NCI-H2107 treated with DMSO at 0.1 percent for 48 hours (cell line): ENCODE results near the gene SLC13A3.

Experiments used
- DNase-seq: peaks from one replicate; lab custom pipeline; 2025; ENCODE audit not compliant: unreplicated experiment; lab: John Stamatoyannopoulos, UW

The SLC13A3 gene

GRCh38 chr20:46660487-46660886, 9.2 kb upstream of the SLC13A3 start:
- DNase-seq, result no peak

- no peak for DNase-seq
Measured at GRCh38 chr20:46657618-46658017, 6.4 kb upstream of the SLC13A3 start.

- no peak for DNase-seq
Measured at GRCh38 chr20:46657137-46657536, 5.9 kb upstream of the SLC13A3 start.

- no peak for DNase-seq
Measured at GRCh38 chr20:46652699-46653098, 1.4 kb upstream of the SLC13A3 start.

GRCh38 chr20:46650575-46651090, 626 bp downstream of the SLC13A3 start:
- DNase-seq, result no peak

GRCh38 chr20:46649965-46650542, 1.2 kb downstream of the SLC13A3 start:
- DNase-seq, result no peak

- DNase-seq, result no peak
Measured at GRCh38 chr20:46649650-46649949, 1.7 kb downstream of the SLC13A3 start.

- DNase-seq, result no peak
Measured at GRCh38 chr20:46648903-46649649, 2.2 kb downstream of the SLC13A3 start.

- DNase-seq, result no peak
Measured at GRCh38 chr20:46647469-46647868, 3.8 kb downstream of the SLC13A3 start.

GRCh38 chr20:46646659-46647380, 4.4 kb downstream of the SLC13A3 start:
- DNase-seq, result no peak

- no peak for DNase-seq
Measured at GRCh38 chr20:46646122-46646521, 5.1 kb downstream of the SLC13A3 start.

GRCh38 chr20:46644733-46645132, 6.5 kb downstream of the SLC13A3 start:
- DNase-seq, result no peak

- DNase-seq, result no peak
Measured at GRCh38 chr20:46644160-46644559, 7.1 kb downstream of the SLC13A3 start.

GRCh38 chr20:46642969-46643343, 8.3 kb downstream of the SLC13A3 start:
- no peak for DNase-seq

GRCh38 chr20:46642265-46642968, 8.8 kb downstream of the SLC13A3 start:
- DNase-seq, result no peak

GRCh38 chr20:46641424-46641823, 9.8 kb downstream of the SLC13A3 start:
- DNase-seq, result no peak

GRCh38 chr20:46640536-46641311, 10.5 kb downstream of the SLC13A3 start:
- DNase-seq, result no peak

- DNase-seq, result no peak
Measured at GRCh38 chr20:46640044-46640443, 11.2 kb downstream of the SLC13A3 start.

GRCh38 chr20:46639587-46639986, 11.7 kb downstream of the SLC13A3 start:
- DNase-seq, result no peak

GRCh38 chr20:46638898-46639274, 12.4 kb downstream of the SLC13A3 start:
- no peak for DNase-seq
